ENCODE measurements around the gene OR9Q1.

Gene OR9Q1

DNA sequence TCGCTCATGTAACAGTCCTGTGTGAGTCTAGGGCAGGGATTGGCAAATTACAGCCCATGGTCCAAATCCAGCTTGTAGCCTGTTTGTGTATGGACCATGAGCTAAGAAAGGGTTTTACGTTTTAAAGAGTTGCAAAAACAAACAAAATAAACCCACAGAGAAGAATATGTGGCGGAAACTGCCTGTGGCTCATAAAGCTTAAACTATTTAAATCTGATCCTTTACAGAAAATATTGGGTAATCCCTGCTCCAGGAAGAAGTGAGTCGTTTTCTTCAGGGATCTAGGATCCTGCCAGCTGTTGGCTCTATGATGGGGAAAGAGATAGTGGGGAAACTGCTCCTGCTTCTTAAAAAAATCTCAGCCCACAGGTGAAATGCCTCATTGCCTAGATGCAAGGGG lies 3.7 kb downstream of the OR9Q1 start:
- no peak overlapping the region for H3K4me3 ChIP-seq (ENCODE audit: low read length)
- no peak for DNase-seq (ENCODE audit: low read depth, low spot score)

DNA sequence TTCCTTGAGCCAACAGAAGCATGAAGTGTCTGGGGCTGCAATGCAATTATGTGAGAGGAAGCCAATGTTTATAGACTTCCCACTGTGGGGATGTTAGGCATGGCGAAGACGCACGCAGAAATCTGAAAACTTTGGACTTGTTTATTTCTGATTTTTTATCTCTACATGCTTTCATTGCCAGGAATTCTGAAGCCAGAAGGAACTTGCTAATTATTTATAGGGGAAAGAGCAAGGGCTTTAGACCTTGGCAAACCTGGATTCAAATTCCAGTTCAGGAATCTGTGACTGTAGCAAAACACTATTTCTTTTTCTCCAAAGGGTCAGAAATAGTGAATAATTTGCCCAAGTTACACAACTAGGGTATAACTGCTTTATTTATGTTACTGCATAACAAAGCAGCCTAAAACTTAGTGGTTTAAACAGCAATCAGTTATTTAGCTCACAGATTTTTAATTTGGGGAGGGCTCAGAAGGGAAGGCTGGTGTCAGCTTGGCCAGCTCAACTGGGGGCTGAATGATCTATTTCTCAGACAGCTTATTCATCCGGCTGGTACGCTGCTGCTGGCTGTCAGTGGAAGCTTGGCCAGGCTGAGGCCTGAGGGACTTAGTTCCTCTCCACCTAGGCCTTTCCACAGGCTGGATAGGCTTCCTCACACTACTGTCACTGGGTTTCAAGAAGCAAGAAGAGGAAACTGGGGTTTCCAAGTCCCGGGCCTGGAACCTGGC lies 5.2 kb downstream of the OR9Q1 start:
- no peak for DNase-seq (ENCODE audit: low read depth, low spot score)
- no peak overlapping the region for H3K4me3 ChIP-seq (ENCODE audit: low read length)

DNA sequence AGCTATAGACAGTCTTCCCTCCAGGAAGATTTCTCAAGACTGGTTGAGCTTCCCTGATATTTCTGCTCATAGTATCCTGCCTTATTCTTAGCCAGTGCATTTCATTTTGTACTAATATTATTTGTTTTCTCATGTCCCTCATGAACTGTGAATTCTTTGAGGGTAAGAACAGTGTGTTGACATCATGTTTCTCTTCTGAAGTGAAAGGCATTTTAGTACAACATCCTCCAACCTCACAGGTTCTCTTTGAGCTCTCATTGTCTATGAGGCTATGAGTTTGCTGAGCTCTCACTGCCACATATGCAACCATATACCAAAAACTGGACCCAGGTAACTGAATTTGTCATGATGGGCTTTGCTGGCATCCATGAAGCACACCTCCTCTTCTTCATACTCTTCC lies 7.0 kb downstream of the OR9Q1 start, which contains the start of gene OR6Q1:
Gene OR6Q1 (plus strand): TSS at position 301 of the 400 bp plus-strand sequence. CDS start 0 bp downstream, at position 301.
- H3K4me3 ChIP-seq (ENCODE audit: low read length): no peak within 1 kb of the TSS
- no peak for DNase-seq (ENCODE audit: low read depth, low spot score)

DNA sequence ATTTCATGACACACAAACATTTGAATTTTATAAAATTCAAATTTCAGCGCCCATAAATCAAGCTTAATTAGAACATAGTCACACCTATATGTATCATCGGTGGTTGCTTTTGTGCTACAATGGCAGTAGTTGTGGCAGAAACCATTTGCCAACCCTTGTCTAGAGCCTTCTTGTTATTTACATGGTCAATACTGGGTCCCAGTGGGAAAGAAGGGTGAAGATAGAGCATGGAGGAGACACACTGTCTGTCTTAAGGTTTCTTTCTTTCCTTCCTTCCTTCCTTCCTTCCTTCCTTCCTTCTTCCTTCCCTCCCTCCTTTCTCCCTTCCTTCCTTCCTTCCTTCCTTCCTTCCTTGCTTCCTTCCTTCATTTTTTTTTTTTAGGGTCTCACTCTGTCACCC lies 10.8 kb downstream of the OR9Q1 start:
- DNase-seq (ENCODE audit: low read depth, low spot score): no peak
- no peak overlapping the region for H3K4me3 ChIP-seq (ENCODE audit: low read length)

DNA sequence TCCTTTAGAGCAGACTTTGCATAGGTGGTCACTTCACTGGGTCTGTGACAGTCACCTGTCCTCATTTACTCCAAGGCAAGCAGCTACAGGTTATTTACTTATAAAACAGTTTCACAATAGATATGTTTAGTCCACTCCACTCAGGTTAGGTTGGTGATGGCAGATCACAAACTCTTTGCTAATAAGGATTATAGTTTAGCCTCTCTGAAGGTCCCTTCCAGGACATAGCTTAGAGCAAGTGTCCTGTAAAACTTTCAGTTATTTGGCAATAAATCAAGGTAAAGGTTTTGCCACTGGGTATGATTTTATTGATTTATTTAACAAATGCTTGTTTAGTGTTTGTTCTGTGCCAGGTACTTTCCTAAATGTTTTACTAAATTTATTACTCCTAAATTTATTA lies 15.9 kb downstream of the OR9Q1 start:
- no peak overlapping the region for H3K4me3 ChIP-seq (ENCODE audit: low read length)
- no peak for DNase-seq (ENCODE audit: low read depth, low spot score)

DNA sequence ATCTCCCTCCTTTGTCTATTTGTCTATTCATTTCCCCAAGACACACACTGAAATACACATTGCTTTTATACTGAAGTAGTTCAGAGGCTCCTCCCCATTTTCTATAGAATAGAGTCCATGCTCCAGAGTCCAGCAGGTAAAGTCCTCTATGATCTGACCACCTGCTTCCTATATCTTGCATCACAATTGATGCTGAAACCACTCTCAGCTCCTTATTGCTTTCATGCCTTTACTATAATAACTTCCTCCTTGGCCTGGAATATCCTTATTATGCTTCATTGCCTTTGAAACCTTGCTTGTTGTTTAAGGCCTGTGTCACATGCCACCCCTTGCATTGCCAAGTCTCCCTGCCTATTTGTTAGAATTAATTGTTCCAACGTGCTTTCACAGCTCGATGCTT lies 19.7 kb downstream of the OR9Q1 start:
- DNase-seq (ENCODE audit: low read depth, low spot score): no peak
- H3K4me3 ChIP-seq (ENCODE audit: low read length): no peak overlapping the region

DNA sequence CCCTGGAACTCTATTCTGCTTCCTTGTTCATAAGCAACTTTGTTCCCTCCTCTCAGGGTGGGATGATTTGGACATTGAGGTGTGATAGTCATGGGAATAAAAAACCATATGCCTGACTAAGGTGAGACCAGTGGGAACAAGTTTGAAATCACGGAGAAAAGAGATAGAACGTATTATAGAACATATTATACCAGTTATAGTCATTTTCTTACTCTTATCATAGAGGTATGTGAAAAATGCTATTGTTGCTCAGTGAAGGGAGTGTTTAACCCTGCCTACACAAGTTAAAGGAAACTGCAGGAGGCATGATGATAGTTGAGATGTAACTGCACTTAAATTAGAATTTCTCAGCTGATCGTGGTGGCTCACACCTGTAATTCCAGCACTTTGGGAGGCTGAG lies 22.6 kb downstream of the OR9Q1 start:
- no peak overlapping the region for H3K4me3 ChIP-seq (ENCODE audit: low read length)
- DNase-seq (ENCODE audit: low read depth, low spot score): no peak

DNA sequence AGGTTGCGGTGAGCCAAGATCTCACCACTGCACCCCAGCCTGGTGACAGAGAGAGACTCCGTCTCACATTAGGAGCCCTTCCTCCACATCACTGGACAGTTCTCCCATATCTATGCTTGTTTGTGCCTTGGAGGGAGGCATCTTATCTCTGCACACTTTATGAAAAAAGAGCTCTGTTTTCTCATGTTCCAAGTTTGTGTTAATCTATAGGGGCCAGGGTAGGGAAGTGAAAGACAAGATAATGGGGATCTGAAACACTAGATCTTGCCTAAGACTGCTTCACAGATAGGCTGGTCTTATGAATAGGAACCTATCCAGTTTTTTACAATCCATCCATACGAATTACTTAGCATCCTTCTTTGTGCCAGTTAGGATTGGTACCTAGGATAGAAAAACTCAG lies 24.1 kb downstream of the OR9Q1 start:
- DNase-seq (ENCODE audit: low read depth, low spot score): no peak

DNA sequence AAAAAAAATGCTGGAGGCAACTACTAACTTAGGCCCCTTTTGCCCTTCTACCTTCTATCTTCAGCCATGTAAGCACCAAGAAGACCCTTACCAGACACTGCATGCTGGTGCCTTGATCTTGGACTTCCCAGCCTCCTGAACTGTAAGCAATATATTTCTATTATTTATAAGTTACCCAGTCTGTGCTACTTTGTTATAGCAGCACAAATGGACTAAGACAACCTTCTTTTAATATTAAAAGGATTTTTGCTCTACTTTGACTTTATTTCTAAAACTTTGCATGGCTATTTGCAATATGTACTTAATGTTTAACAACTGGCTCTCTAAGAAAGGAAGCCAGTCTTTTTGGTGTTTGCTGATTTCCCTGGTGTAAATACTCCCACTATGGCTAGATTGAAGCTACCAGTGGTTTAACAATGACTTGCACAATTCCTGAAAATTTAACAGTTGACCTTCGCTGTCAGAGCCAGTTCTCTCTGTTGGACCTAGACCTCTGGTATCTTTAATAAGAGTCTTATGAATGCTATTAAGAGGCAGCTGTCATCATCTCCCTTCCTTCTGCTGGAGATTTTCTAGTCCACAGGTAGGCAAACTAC lies 32.2 kb downstream of the OR9Q1 start:
- no peak for DNase-seq (ENCODE audit: low read depth, low spot score)
- no peak overlapping the region for H3K4me3 ChIP-seq (ENCODE audit: low read length)

More for the DNA sequence above, 24.1 kb downstream of the OR9Q1 start:
- H3K4me3 ChIP-seq (ENCODE audit: low read length): no peak overlapping the region

DNA sequence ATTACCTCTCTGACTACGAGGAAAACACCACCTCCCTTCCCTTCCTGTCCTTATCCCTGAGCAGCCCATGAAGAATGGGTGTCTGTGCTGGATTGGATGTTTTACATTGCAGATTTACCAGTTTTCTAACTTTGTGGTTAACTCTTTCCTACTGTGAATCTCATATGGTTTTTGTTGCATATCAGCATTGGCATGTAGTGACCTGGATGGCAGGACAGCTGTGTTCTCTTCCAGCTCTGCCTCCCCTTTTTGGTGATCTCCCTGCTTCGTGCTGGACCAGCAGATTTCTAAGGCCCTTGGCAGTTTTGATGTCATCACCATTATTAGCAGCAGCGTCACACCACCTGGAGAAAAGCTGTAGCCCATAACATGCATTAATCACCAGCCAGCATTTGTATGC lies 33.8 kb downstream of the OR9Q1 start:
- H3K4me3 ChIP-seq (ENCODE audit: low read length): no peak overlapping the region
- DNase-seq (ENCODE audit: low read depth, low spot score): no peak

DNA sequence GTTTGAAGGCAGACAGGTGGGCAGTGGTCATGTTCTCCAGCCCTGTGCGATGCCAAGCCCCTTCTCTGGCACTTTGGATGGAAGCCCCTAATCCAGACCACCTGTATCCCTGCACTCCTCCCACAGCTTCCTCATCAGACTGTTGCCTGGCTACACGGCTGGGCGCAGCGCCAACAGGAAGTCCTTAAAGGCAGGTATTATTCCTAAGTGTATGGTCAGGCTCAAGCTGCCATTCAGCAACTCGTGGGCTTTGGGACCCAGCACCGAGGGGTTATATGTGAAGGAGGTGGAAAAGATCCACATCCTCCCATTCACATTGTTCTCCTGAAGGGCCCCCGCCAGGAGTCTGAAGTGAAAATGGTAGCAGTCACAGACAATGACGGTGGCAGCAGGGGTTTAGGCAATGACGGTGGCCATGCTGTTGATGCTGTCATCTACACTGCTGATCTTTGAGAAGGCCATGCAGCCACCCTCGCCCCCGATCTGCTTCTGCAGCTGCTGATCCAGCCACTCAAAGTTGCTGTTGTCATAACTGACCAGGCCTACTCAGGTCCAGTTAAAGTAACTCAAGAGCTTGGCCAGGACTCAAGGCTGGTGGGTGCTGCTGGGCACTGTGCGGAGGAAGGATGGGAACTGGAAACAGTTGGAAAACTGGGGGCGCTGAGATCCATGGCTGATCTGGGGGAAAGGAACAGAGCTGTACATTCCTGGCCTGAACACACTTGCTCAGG lies 34.8 kb downstream of the OR9Q1 start:
- no peak for DNase-seq (ENCODE audit: low read depth, low spot score)
- H3K4me3 ChIP-seq (ENCODE audit: low read length): no peak overlapping the region

DNA sequence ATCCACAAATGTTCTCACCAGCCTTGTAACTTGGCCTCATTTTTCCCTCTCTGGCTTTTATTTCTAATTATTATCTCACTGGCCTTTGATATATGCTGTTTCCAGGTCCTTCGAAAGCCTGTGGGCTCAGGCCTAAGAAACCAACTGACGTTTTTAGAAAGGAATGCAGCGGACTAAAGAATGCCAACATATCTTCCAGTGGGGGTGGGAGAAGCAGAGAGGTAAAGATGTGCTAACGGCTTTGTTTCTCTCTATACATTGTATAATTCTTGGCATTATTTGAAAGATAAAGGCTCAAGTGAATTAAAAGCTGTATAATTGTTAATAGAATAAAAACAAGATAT lies 35.3 kb downstream of the OR9Q1 start:
- no peak for DNase-seq (ENCODE audit: low read depth, low spot score)
- H3K4me3 ChIP-seq (ENCODE audit: low read length): no peak overlapping the region

DNA sequence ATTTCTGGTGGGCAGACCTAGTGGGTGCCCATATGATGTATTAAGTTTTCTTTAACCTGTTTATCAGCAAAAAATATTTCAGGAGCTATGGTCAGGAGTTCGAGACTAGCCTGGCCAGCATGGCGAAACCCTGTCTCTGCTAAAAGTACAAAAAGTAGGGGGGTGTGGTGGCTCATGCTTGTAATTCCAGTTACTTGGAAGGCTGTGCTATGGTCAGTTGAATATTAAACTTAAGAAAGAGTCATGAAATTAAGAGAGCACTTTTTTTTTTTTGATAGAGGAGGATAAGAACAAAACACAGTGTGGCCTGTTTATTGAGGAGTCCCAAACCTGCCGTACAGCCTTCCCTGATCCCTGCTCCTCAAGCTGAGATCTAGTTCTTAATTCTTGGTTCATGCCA lies 36.9 kb downstream of the OR9Q1 start:
- no peak for DNase-seq (ENCODE audit: low read depth, low spot score)
- no peak overlapping the region for H3K4me3 ChIP-seq (ENCODE audit: low read length)

DNA sequence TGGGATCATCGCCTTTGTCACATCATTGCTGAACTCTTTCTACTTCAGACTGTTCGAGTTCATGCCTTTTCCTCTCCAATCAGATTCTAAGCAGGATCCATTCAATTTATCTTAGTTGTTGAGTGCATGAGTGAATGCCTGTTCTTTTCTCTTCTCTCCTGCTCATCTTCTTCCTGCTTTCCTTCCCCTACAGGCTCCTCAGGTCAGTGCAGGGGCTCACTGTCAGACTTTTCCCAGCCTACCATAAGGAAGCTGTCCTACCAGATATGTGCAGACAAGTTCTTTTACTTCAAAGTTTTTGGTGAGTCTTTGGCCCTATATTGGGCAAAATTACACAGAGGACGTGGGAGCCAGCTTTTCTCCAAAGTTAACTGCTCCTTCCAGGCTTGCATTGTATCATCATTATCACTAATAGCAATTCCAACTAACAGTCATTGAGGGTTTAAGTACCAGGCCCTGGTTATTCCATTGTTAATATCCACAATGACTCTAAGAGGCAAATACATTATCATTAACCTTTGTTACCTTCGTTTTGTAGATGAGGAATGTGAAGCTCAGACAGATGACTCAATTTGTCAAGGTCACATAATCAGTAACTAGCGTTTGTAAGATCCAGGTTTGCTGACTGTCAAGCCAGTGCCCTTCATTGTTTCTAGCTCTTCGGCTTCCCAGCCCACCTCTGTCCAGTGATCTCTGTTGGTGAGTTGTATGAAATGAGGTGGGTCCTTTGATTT lies 37.4 kb downstream of the OR9Q1 start:
- no peak for DNase-seq (ENCODE audit: low read depth, low spot score)
- H3K4me3 ChIP-seq (ENCODE audit: low read length): no peak overlapping the region

DNA sequence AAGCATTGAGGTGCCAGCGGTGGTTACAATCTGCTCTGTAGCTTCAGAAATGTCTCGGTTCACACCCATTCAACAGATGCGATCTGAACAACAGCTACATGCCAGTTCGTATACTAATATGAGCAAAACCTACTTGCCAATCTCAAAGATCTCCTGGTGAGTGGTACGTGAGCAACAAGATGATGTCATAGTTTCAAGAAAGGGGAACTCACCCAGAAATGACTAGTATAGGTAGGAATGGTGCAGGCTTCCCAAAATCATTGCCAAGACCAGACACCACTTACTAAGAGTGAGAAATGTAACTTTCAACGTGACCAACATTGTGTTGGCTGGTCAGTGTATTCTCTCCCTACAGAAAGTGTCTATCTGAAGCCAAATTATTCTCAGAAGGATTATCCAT lies 38.1 kb downstream of the OR9Q1 start:
- H3K4me3 ChIP-seq (ENCODE audit: low read length): no peak overlapping the region
- DNase-seq (ENCODE audit: low read depth, low spot score): no peak

DNA sequence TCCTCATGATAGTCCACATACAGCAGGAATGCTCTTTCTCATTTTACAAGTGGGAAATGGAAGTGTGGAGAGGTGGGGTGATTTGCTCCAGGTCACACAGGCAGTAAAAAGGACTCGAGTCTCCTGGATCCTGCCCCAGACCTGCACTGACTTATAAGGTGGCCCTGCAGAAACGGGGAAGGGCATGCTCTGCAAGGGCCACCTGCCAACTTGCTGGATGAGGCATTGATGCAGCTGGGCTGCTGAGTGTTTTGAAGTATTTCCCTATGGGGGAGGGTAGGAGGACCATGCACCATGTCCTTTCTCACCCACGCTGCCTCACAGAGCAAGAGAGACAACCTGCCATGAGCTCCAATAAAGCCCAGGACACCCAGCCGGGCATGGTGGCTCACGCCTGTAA lies 44.0 kb downstream of the OR9Q1 start:
- no peak for DNase-seq (ENCODE audit: low read depth, low spot score)
- H3K4me3 ChIP-seq (ENCODE audit: low read length): no peak overlapping the region

DNA sequence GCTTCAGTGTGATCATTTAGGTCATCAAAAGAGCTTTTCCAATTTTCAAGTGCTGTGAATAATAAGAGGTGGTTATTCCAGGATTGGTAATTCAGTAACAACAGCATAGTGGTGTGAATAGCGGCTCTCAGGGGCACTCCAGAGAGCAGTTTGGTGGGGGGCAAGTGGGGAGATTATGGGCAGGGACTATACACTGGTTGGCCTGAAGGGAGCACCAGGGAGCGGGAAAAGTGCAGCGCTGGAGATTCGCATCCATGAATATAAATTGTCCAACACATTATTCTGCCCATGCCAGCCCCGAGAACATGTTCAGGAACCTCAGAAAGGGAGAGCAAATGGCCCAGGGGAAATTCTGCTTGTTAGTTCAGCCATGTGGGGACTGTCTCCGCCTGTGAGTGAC lies 45.0 kb downstream of the OR9Q1 start:
- DNase-seq (ENCODE audit: low read depth, low spot score): no peak
- no peak overlapping the region for H3K4me3 ChIP-seq (ENCODE audit: low read length)

DNA sequence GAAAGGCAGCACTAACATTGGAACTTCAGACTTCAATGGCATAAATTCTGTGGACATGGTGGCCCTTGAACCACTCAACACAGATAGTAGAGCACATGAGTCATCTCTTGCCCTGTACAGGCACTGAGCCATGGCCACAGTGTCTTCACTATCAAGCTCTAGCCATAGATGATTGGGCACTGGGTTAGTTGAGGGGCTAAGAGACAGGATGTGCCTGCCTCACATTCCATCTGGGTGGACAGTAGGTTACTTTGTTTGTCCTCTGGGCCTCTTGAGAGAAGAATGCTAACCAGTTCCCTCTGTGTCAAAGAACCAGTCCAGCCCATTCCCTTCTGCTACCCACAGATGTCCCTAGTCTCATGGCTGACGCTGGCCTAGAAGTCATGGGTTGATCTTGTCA lies 46.9 kb downstream of the OR9Q1 start:
- no peak for DNase-seq (ENCODE audit: low read depth, low spot score)
- no peak overlapping the region for H3K4me3 ChIP-seq (ENCODE audit: low read length)

DNA sequence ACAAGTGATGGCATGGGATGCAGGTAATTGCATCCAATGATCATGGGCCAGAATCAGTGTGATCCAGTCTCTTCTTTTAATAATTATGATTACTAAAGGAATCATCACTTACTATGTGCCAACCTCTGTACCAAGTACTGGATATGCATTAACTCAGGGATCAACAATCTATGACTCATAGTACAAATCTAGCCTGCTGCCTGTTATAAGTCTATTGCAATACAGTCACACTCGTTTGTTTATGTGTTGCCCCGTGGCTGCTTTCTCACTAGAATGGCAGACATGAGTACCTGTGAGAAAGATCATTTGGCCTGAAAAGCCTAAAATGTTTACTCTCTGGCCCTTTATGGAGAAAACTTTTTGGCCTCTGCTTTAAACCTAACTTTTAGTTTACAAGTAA lies 52.1 kb downstream of the OR9Q1 start:
- DNase-seq (ENCODE audit: low read depth, low spot score): no peak
- H3K4me3 ChIP-seq (ENCODE audit: low read length): no peak overlapping the region

DNA sequence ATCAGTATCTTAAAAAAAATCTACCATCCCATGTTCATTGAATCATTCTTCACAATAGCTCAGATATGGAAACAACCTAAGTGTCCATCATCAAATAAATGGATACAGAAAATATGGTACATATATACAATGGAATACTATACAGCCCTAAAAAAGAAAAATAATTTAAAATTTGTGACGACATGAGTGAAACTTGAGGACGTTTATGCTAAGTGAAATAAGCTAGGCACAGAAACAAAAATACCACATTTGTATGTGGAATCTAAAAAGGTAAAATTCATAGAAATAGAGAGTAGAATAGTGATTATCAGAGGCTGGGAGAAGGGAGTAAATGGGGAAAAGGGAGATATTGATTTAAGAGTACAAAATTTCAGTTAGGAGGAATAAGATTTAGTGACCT lies 62.8 kb downstream of the OR9Q1 start:
- no peak overlapping the region for H3K4me3 ChIP-seq (ENCODE audit: low read length)
- DNase-seq (ENCODE audit: low read depth, low spot score): no peak

Data from Jurkat, Clone E6-1 (cell line).